Hepatocyte (in vitro differentiated cells): ENCODE results near the gene CAMSAP1. TPM values are rescaled to one million over a fixed set of nuclear protein-coding genes. Genes with fewer than 3 reads are reported as not detected.

Experiments used
- DNase-seq: peaks from one replicate; pipeline ENCODE4 v3.0.0-alpha.2; 2016; ENCODE audit warnings: low spot score
- H2AFZ ChIP-seq: fragments of 200-600 bp; sonication (generic); 2 replicates; pipeline ENCODE4 v1.6.0; 2016; ENCODE audit warnings: antibody characterized with exemption, mild to moderate bottlenecking
- H3K27ac ChIP-seq: fragments of 200-600 bp; sonication (generic); 2 replicates; pipeline ENCODE4 v1.5.1; 2016; ENCODE audit warnings: mild to moderate bottlenecking
- H3K27me3 ChIP-seq: fragments of 200-600 bp; sonication (generic); 2 replicates; pipeline ENCODE4 v1.6.1; 2016
- H3K36me3 ChIP-seq: fragments of 200-600 bp; sonication (generic); replicated peaks from 2 replicates; pipeline ENCODE4 v1.5.1; 2016; ENCODE audit warnings: low read depth; ENCODE audit not compliant: insufficient read depth
- H3K4me1 ChIP-seq: fragments of 200-600 bp; sonication (generic); 2 replicates; pipeline ENCODE4 v1.5.1; 2016; ENCODE audit warnings: mild to moderate bottlenecking, moderate library complexity; ENCODE audit not compliant: insufficient read depth
- H3K4me2 ChIP-seq: fragments of 200-600 bp; sonication (generic); 2 replicates; pipeline ENCODE4 v1.6.0; 2016
- H3K4me3 ChIP-seq: fragments of 200-600 bp; sonication (generic); 2 replicates; pipeline ENCODE4 v1.5.1; 2016; ENCODE audit warnings: mild to moderate bottlenecking
- H3K79me2 ChIP-seq: fragments of 200-600 bp; sonication (generic); 2 replicates; pipeline ENCODE4 v1.6.0; 2017; ENCODE audit warnings: mild to moderate bottlenecking
- H3K9me2 ChIP-seq: fragments of 200-600 bp; sonication (generic); replicated peaks from 2 replicates; pipeline ENCODE4 v1.6.0; 2017; ENCODE audit warnings: mild to moderate bottlenecking; ENCODE audit not compliant: insufficient read depth
- H3K9me3 ChIP-seq: fragments of 200-600 bp; sonication (generic); 2 replicates; pipeline ENCODE4 v1.5.1; 2016; ENCODE audit warnings: low read depth, mild to moderate bottlenecking
- H4K20me1 ChIP-seq: fragments of 200-600 bp; sonication (generic); 2 replicates; pipeline ENCODE4 v1.6.0; 2016; ENCODE audit warnings: mild to moderate bottlenecking; ENCODE audit not compliant: insufficient read depth, poor library complexity, severe bottlenecking
- CTCF ChIP-seq: fragments of 200-600 bp; sonication (generic); IDR thresholded peaks from 2 replicates; pipeline ENCODE4 v1.5.1; 2016; ENCODE audit warnings: antibody characterized with exemption, mild to moderate bottlenecking; ENCODE audit not compliant: poor library complexity
- EZH2 ChIP-seq: fragments of 200-600 bp; sonication (generic); IDR thresholded peaks from 2 replicates; pipeline ENCODE4 v1.6.1; 2016; ENCODE audit warnings: antibody characterized with exemption, mild to moderate bottlenecking, borderline replicate concordance
- EZH2phosphoT487 ChIP-seq: fragments of 200-600 bp; sonication (generic); IDR thresholded peaks from one replicate; pipeline ENCODE4 v1.6.1; 2018; ENCODE audit warnings: antibody characterized with exemption, mild to moderate bottlenecking, low read depth, moderate library complexity; ENCODE audit not compliant: unreplicated experiment, severe bottlenecking
- WGBS: methylation state at CpG from one replicate; pipeline ENCODE4 v1.1.6; 2016; ENCODE audit warnings: low lambda C conversion rate; ENCODE audit errors: missing lambda C conversion rate; 5-methylcytosine and 5-hydroxymethylcytosine counted together
- polyA plus RNA-seq: library from polyadenylated mRNA; unstranded; fragments of >200 nt; fragmentation: Nextera tagmentation; extraction: Ambion mirVana; gene quantifications from 2 replicates; pipeline ENCODE4 v1.2.1, GENCODE V29; 2016
- total RNA-seq: library from RNA; depleted of rRNA; stranded (reverse); fragments of >200 nt; gene quantifications from 2 replicates; pipeline ENCODE4 v1.2.3, GENCODE V29; 2014

CAMSAP1 gene
- total and polyA plus RNA-seq, 2 experiments from 2014 or later, result 5.0 to 15.6 TPM

GRCh38 chr9:135774794-135775525 lies 132.4 kb downstream of the CAMSAP1 start:
- Histone ChIP-seq H3K4me1 (no peaks in the 10 kb centered on the region), H3K36me3 (no peaks in the 10 kb centered on the region), H2AFZ (no peak overlapping the region), H3K27ac (no peak overlapping the region), H3K9me2 (no peaks in the 10 kb centered on the region), H3K27me3 (no peaks in the 10 kb centered on the region), H3K4me2 (no peak overlapping the region), H3K9me3 (no peaks in the 10 kb centered on the region), H4K20me1 (no peaks in the 10 kb centered on the region), H3K79me2 (no peaks in the 10 kb centered on the region), H3K4me3 (no peak overlapping the region)
- TF ChIP-seq EZH2 (no peak), CTCF (no peak), EZH2phosphoT487 (no peak)
- 92% methylated on average over 22 of the region's 24 CpGs for WGBS
- DNase-seq, result no peak

GRCh38 chr9:135774239-135774747 lies 133.1 kb downstream of the CAMSAP1 start:
- DNase-seq, result no peak
- no peaks in the 10 kb centered on the region for H3K9me2 ChIP-seq
- H2AFZ ChIP-seq, result no peak overlapping the region
- no peak overlapping the region for H3K4me2 ChIP-seq
- H3K79me2 ChIP-seq, result no peaks in the 10 kb centered on the region
- H3K4me3 ChIP-seq, result no peak overlapping the region
- WGBS, result 97% methylated on average over 14 of the region's 15 CpGs
- no peaks in the 10 kb centered on the region for H4K20me1 ChIP-seq
- H3K36me3 ChIP-seq, result no peaks in the 10 kb centered on the region
- no peaks in the 10 kb centered on the region for H3K4me1 ChIP-seq
- no peak for TF ChIP-seq EZH2
- TF ChIP-seq CTCF, result no peak
- TF ChIP-seq EZH2phosphoT487, result no peak
- no peak overlapping the region for H3K27ac ChIP-seq
- H3K27me3 ChIP-seq, result no peaks in the 10 kb centered on the region
- no peaks in the 10 kb centered on the region for H3K9me3 ChIP-seq

GRCh38 chr9:135773530-135774238 lies 133.7 kb downstream of the CAMSAP1 start:
- no peak for DNase-seq
- no peaks in the 10 kb centered on the region for H3K9me3 ChIP-seq
- H3K4me1 ChIP-seq, result no peaks in the 10 kb centered on the region
- no peak overlapping the region for H2AFZ ChIP-seq
- H3K27me3 ChIP-seq, result no peaks in the 10 kb centered on the region
- no peak overlapping the region for H3K27ac ChIP-seq
- no peak overlapping the region for H3K4me3 ChIP-seq
- TF ChIP-seq EZH2 (no peak), EZH2phosphoT487 (no peak), CTCF (no peak)
- H3K4me2 ChIP-seq, result no peak overlapping the region
- no peaks in the 10 kb centered on the region for H3K79me2 ChIP-seq
- H4K20me1 ChIP-seq, result no peaks in the 10 kb centered on the region
- WGBS, result 87% methylated on average over 8 of the region's 11 CpGs
- no peaks in the 10 kb centered on the region for H3K9me2 ChIP-seq
- H3K36me3 ChIP-seq, result no peaks in the 10 kb centered on the region
